Right lobe of liver (tissue), 6 donors: ENCODE results near the gene GFER. TPM values are rescaled to one million over a fixed set of nuclear protein-coding genes. Genes with fewer than 3 reads are reported as not detected.
A peak's percentile ranks its signal among the peaks of the same experiment; 100 is the strongest.

Experiments
- ATAC-seq, 4 donors: fragments of 200-7000 bp; cut with Tn5 transposase; one replicate each; pipeline ENCODE4 v1.9.1; 2020; ENCODE audit warnings: mild to moderate bottlenecking in 4 of 4, moderate library complexity in 4 of 4
- DNase-seq, 3 donors: peaks; one replicate each; pipeline ENCODE4 v3.0.0-alpha.2; 2020
- H3K27ac ChIP-seq, 3 donors: fragments of 200-600 bp; one replicate each; pipeline ENCODE4 v1.8.0; 2022
- H3K27me3 ChIP-seq, 2 donors: fragments of 200-600 bp; one replicate each; pipeline ENCODE4 v1.8.0; 2022
- H3K36me3 ChIP-seq, 4 donors: fragments of 200-600 bp; sonication (generic) in 1 of 4; one replicate each; pipeline versions ENCODE4 v1.5.1 to v1.8.0; 2017 to 2022; ENCODE audit warnings: control low read depth in 1 of 4
- H3K4me1 ChIP-seq, 4 donors: fragments of 200-600 bp; sonication (generic) in 1 of 4; one replicate each; pipeline versions ENCODE4 v1.5.1 to v1.8.0; 2017 to 2022; ENCODE audit warnings: control low read depth in 1 of 4
- H3K4me3 ChIP-seq, 3 donors: fragments of 200-600 bp; one replicate each; pipeline ENCODE4 v1.8.0; 2022
- H3K9me3 ChIP-seq, 4 donors: fragments of 200-600 bp; sonication (generic) in 1 of 4; one replicate each; pipeline versions ENCODE4 v1.5.1 to v1.8.0; 2017 to 2022; ENCODE audit warnings: control low read depth in 1 of 4
- CTCF ChIP-seq, 4 donors: fragments of 200-600 bp in 3 of 4; fragments of 450-650 bp in 1 of 4; IDR thresholded peaks; one replicate each; pipeline versions ENCODE4 v1.5.1 to v1.8.0; 2016 to 2022; ENCODE audit warnings: antibody characterized with exemption in 4 of 4, mild to moderate bottlenecking in 2 of 4
- POLR2A ChIP-seq: fragments of 450-650 bp; IDR thresholded peaks from one replicate; pipeline ENCODE4 v1.6.1; 2017; ENCODE audit warnings: antibody characterized with exemption, mild to moderate bottlenecking
- WGBS: methylation state at CpG from one replicate; pipeline ENCODE4 v1.1.6; 2018; ENCODE audit warnings: low coverage, low lambda C conversion rate; ENCODE audit not compliant: insufficient coverage; ENCODE audit errors: missing lambda C conversion rate; 5-methylcytosine and 5-hydroxymethylcytosine counted together
- intact Hi-C, 2 donors: fragments of 100-400 bp; cut with DNase I; formaldehyde crosslinking; loops; one replicate each; pipeline versions ENCODE4 v1.11.2 to v1.14.1; 2022
- total RNA-seq, 6 experiments: library from RNA; depleted of rRNA in 2 of 6; stranded (reverse); fragments of >200 nt in 2 of 6; fragmentation: NEBNext Ultra II Directional in 3 of 6; extraction: Animal tissue kit (Norgen Biotek cat#: 25700) in 3 of 6; gene quantifications; one replicate each; pipeline versions ENCODE4 v1.1.0 to v1.2.4, GENCODE V29; 2016 to 2023
- donor health status: DM: no; HTN: yes; CAD: no.
- donor health status: DM: no; HTN: no; CAD: no.
- donor health status: DM: no; HTN: no; CAD: no.
- donor health status: DM: no; HTN: yes; CAD: no.
- donor health status: DM: no; HTN: yes; CAD: no.

GFER gene
- total RNA-seq, 6 experiments from 2014 or later: 16.1 to 18.6 (median 18.0) TPM

GRCh38 chr16:1968146-1968953 is 15.6 kb upstream of the GFER start:
- Histone ChIP-seq H3K4me1 (peaks cover 0 to 30% (median 7%) of the 10 kb centered on the region in 4 donors), H3K9me3 (no peaks in the 10 kb centered on the region), H3K27me3 (no peaks in the 10 kb centered on the region), H3K27ac (no peak overlapping the region), H3K4me3 (no peak overlapping the region), H3K36me3 (peaks cover 0 to 4% (median 0%) of the 10 kb centered on the region in 4 donors)
- 80% methylated on average over 6 of the region's 41 CpGs for WGBS
- intact Hi-C loops: no loop called here
- DNase-seq (no peak), ATAC-seq (no peak)
- TF ChIP-seq POLR2A (no peak), CTCF (IDR thresholded peaks at IDR 0.05) (no peak)

- peaks cover 0 to 19% (median 9%) of the 10 kb centered on the region in 4 donors for H3K36me3 ChIP-seq
- peak; percentile 93 to 95 (median 94) for DNase-seq
- TF ChIP-seq POLR2A (peak; percentile 88), CTCF (IDR thresholded peaks at IDR 0.05) (peak in 1 of 4 donors; percentile 18)
- peak within 1 kb of the TSS; percentile 54 to 87 (median 84) for H3K27ac ChIP-seq
- intact Hi-C loops: no loop called here
- peak within 1 kb of the TSS; percentile 85 to 100 (median 99) for H3K4me3 ChIP-seq
- ATAC-seq: peak; percentile 86 to 96 (median 94)
- peaks cover 0 to 17% (median 5%) of the 10 kb centered on the region in 4 donors for H3K4me1 ChIP-seq
- no peaks in the 10 kb centered on the region for H3K27me3 ChIP-seq
- 0% methylated on average over 14 of the region's 78 CpGs for WGBS
- H3K9me3 ChIP-seq: no peaks in the 10 kb centered on the region
Measured at GRCh38 chr16:1971796-1972489, 12.1 kb upstream of the GFER start, which contains the start of gene TBL3. Gene TBL3 (plus strand): TSS chr16:1972053. CDS start chr16:1972165, 112 bp downstream.

- Histone ChIP-seq H3K27me3 (no peaks in the 10 kb centered on the region), H3K36me3 (peaks cover 0 to 25% (median 10%) of the 10 kb centered on the region in 4 donors), H3K4me1 (peaks cover 0 to 17% (median 5%) of the 10 kb centered on the region in 4 donors), H3K9me3 (no peaks in the 10 kb centered on the region), H3K4me3 (peak overlapping the region; percentile 85 to 100 (median 99)), H3K27ac (peak overlapping the region in 2 of 3 donors; percentile 54 to 84)
- ATAC-seq: peak in 1 of 4 donors; percentile 1
- 3% methylated on average over 16 of the region's 22 CpGs for WGBS
- intact Hi-C loops: no loop called here
- peak in 2 of 3 donors; percentile 31 to 63 for DNase-seq
- TF ChIP-seq POLR2A (no peak), CTCF (IDR thresholded peaks at IDR 0.05) (no peak)
Measured at GRCh38 chr16:1972490-1972877, 11.5 kb upstream of the GFER start.

- H3K36me3 ChIP-seq: peaks cover 0 to 33% (median 10%) of the 10 kb centered on the region in 4 donors
- H3K9me3 ChIP-seq: no peaks in the 10 kb centered on the region
- peaks cover 0 to 17% (median 5%) of the 10 kb centered on the region in 4 donors for H3K4me1 ChIP-seq
- no peaks in the 10 kb centered on the region for H3K27me3 ChIP-seq
- TF ChIP-seq POLR2A (no peak), CTCF (IDR thresholded peaks at IDR 0.05) (no peak)
- DNase-seq (peak in 2 of 3 donors; percentile 20 to 51), ATAC-seq (no peak)
- 82% methylated on average over 6 of the region's 16 CpGs for WGBS
- intact Hi-C loops: no loop called here
- H3K27ac ChIP-seq: no peak overlapping the region
- no peak overlapping the region for H3K4me3 ChIP-seq
Measured at GRCh38 chr16:1973461-1974156, 10.4 kb upstream of the GFER start.
